Gastroesophageal sphincter (tissue), 3 donors: ENCODE data around the gene CKMT2.

Experiments used
- EP300 ChIP-seq: sonication (generic); formaldehyde crosslinking; IDR thresholded peaks from one replicate; pipeline ENCODE4 v1.6.1; 2017; ENCODE audit warnings: antibody characterized with exemption, mild to moderate bottlenecking
- POLR2A ChIP-seq, 2 donors: fragments of 450-650 bp; IDR thresholded peaks; one replicate each; pipeline ENCODE4 v1.6.1; 2017; ENCODE audit warnings: antibody characterized with exemption in 2 of 2, mild to moderate bottlenecking in 2 of 2, moderate library complexity in 1 of 2
- TF ChIP-seq, protein P1 (sequence below), 4 experiments: fragments of 200-600 bp in 2 of 4; fragments of 450-650 bp in 2 of 4; sonication (generic) in 1 of 4; IDR thresholded peaks; one replicate each; pipeline ENCODE4 v1.5.1; 2017 to 2019; ENCODE audit warnings: antibody characterized with exemption in 4 of 4, mild to moderate bottlenecking in 2 of 4, moderate library complexity in 2 of 4

DNA sequence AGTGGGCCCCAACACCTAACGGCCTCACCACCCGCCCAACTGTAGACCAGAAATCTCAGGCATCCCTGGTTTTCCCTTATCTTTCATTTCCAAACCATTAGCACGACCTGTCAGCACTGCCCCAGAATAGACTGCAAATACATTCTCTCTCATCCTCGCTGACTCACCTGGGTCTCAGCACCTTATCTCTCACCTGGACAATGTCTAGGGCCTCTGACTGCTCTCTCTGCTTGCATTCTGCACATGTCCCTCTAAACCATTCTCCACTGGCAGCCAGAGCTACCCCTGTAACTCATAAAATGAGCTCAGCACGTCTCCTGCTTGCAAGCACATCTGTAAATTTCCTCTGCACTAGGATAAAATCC lies 12.7 kb downstream of the CKMT2 start:
- no peak for TF ChIP-seq EP300
- TF ChIP-seq, protein P1, sequence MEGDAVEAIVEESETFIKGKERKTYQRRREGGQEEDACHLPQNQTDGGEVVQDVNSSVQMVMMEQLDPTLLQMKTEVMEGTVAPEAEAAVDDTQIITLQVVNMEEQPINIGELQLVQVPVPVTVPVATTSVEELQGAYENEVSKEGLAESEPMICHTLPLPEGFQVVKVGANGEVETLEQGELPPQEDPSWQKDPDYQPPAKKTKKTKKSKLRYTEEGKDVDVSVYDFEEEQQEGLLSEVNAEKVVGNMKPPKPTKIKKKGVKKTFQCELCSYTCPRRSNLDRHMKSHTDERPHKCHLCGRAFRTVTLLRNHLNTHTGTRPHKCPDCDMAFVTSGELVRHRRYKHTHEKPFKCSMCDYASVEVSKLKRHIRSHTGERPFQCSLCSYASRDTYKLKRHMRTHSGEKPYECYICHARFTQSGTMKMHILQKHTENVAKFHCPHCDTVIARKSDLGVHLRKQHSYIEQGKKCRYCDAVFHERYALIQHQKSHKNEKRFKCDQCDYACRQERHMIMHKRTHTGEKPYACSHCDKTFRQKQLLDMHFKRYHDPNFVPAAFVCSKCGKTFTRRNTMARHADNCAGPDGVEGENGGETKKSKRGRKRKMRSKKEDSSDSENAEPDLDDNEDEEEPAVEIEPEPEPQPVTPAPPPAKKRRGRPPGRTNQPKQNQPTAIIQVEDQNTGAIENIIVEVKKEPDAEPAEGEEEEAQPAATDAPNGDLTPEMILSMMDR (IDR thresholded peaks at IDR 0.05) = no peak
- TF ChIP-seq POLR2A (IDR thresholded peaks at IDR 0.05) = no peak
